HL-60 (cell line): ENCODE data around the gene ITGAV.

Source experiments
- CTCF ChIP-seq: IDR thresholded peaks from one replicate; pipeline ENCODE4 v1.5.1; 2011; ENCODE audit warnings: low read length, control low read depth, inconsistent platforms; ENCODE audit not compliant: insufficient read depth
- POLR2AphosphoS5 ChIP-seq: IDR thresholded peaks from 2 replicates; pipeline ENCODE4 v1.6.1; 2012; ENCODE audit warnings: low read depth
- REST ChIP-seq: IDR thresholded peaks from 2 replicates; pipeline ENCODE4 v1.6.1; 2012; ENCODE audit warnings: low read depth; ENCODE audit not compliant: insufficient replicate concordance

- TF ChIP-seq CTCF, result no peak
- TF ChIP-seq POLR2AphosphoS5, result no peak
- no peak for TF ChIP-seq REST
These were observed 137.1 kb downstream of the ITGAV start for GRCh38 chr2:186726938-186727337.
